Measurements from ENCODE around the gene POLD4. TPM values are rescaled to one million over a fixed set of nuclear protein-coding genes. Genes with fewer than 3 reads are reported as not detected.

The POLD4 gene
- total RNA-seq, 2 donors from 2014 or later, result 54.5 to 59.3 TPM

GRCh38 chr11:67392183-67392715 lies 38.9 kb upstream of the POLD4 start:
- intact Hi-C loops (cut with DNase I), result loop anchor here in 1 of 2 donors (10.0 kb wide), 1 partner anchor 113 kb away; the partner anchor contains the start of genes CDK2AP2 and PITPNM1
- ATAC-seq (peak in 1 of 2 donors; percentile 0), DNase-seq (no peak)

- intact Hi-C loops (cut with DNase I), result loop anchor here in 1 of 2 donors (10.0 kb wide), 1 partner anchor 113 kb away; the partner anchor contains the start of genes CDK2AP2 and PITPNM1
- ATAC-seq, result peak; percentile 87 to 94
- peak; percentile 98 for DNase-seq
These were observed 38.2 kb upstream of the POLD4 start, which contains the start of gene RAD9A for GRCh38 chr11:67391304-67392182. Gene RAD9A (plus strand): TSS chr11:67391986. CDS start chr11:67392045, 59 bp downstream.

- no peak for ATAC-seq
- intact Hi-C loops (cut with DNase I), result loop anchor here in 1 of 2 donors (10.0 kb wide), 1 partner anchor 114 kb away; the partner anchor contains the start of genes CDK2AP2 and PITPNM1
These were observed 37.6 kb upstream of the POLD4 start for GRCh38 chr11:67390947-67391303.

GRCh38 chr11:67389477-67389876 lies 36.1 kb upstream of the POLD4 start:
- ATAC-seq (no peak), DNase-seq (no peak)
- intact Hi-C loops (cut with DNase I), result no loop called here

More at GRCh38 chr11:67390947-67391303, 37.6 kb upstream of the POLD4 start:
- DNase-seq, result no peak

GRCh38 chr11:67387518-67387917 lies 34.2 kb upstream of the POLD4 start:
- intact Hi-C loops (cut with DNase I), result no loop called here
- DNase-seq (no peak), ATAC-seq (no peak)

- ATAC-seq (no peak), DNase-seq (no peak)
- intact Hi-C loops (cut with DNase I), result no loop called here
These were observed 33.7 kb upstream of the POLD4 start for GRCh38 chr11:67387069-67387468.

GRCh38 chr11:67384851-67385366 lies 31.6 kb upstream of the POLD4 start:
- DNase-seq (no peak), ATAC-seq (peak in 1 of 2 donors; percentile 31)
- intact Hi-C loops (cut with DNase I), result loop anchor here (5.0 kb wide), 1 partner anchor 38 kb away; no protein-coding TSS in a partner anchor

- intact Hi-C loops (cut with DNase I), result loop anchor here (2.0 to 5.0 kb wide), 2 partner anchors 26 to 35 kb away; no protein-coding TSS in a partner anchor
- peak; percentile 78 to 89 for ATAC-seq
- peak; percentile 84 for DNase-seq
These were observed 29.2 kb upstream of the POLD4 start for GRCh38 chr11:67382276-67383136.

GRCh38 chr11:67381244-67381972 lies 28.1 kb upstream of the POLD4 start:
- intact Hi-C loops (cut with DNase I), result loop anchor here (5.0 kb wide), 1 partner anchor 34 kb away; no protein-coding TSS in a partner anchor

GRCh38 chr11:67379061-67380058 lies 26.0 kb upstream of the POLD4 start:
- intact Hi-C loops (cut with DNase I), result loop anchor here (5.0 kb wide), 1 partner anchor 32 kb away; no protein-coding TSS in a partner anchor
- DNase-seq (no peak), ATAC-seq (peak in 1 of 2 donors; percentile 44)

More at GRCh38 chr11:67381244-67381972, 28.1 kb upstream of the POLD4 start:
- no peak for DNase-seq
- no peak for ATAC-seq

- intact Hi-C loops (cut with DNase I), result no loop called here
- DNase-seq (no peak), ATAC-seq (no peak)
These were observed 25.2 kb upstream of the POLD4 start for GRCh38 chr11:67378544-67378943.

GRCh38 chr11:67376873-67377808 lies 23.8 kb upstream of the POLD4 start:
- ATAC-seq, result no peak
- DNase-seq, result no peak
- intact Hi-C loops (cut with DNase I), result no loop called here

GRCh38 chr11:67376063-67376820 lies 22.9 kb upstream of the POLD4 start:
- intact Hi-C loops (cut with DNase I), result no loop called here
- ATAC-seq (no peak), DNase-seq (no peak)

- DNase-seq (no peak), ATAC-seq (no peak)
- intact Hi-C loops (cut with DNase I), result no loop called here
These were observed 22.1 kb upstream of the POLD4 start for GRCh38 chr11:67375320-67376055.

All from left cardiac atrium (tissue), 4 donors.